Cortex of kidney (tissue), 1 donor: Measurements from ENCODE around the gene PIP4K2C.
"Not testable (repeated sequence)": the region's sequence is repeated elsewhere in the genome, so short reads cannot be mapped to it uniquely, and the experiment has no call there.

ENCODE experiments used
- DNase-seq: peaks from one replicate; lab custom pipeline; 2025; lab: John Stamatoyannopoulos, UW

The PIP4K2C gene

DNA sequence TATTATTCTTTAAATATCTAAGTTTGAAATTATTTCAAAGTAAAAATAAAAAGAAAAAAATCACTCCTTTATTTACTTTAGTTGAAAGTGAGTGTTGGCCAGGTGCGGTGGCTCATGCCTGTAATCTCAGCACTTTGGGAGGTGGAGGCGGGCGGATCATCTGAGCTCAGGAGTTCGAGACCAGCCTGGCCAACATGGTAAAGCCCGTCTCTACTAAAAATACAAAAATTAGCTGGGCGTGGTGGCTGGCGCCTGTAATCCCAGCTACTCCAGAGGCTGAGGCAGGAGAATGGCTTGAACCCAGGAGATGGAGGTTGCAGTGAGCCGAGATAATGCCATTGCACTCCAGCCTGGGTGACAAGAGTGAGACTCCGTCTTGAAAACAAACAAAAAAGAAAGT, 45.7 kb downstream of the PIP4K2C start:
- DNase-seq: not testable (repeated sequence)

DNA sequence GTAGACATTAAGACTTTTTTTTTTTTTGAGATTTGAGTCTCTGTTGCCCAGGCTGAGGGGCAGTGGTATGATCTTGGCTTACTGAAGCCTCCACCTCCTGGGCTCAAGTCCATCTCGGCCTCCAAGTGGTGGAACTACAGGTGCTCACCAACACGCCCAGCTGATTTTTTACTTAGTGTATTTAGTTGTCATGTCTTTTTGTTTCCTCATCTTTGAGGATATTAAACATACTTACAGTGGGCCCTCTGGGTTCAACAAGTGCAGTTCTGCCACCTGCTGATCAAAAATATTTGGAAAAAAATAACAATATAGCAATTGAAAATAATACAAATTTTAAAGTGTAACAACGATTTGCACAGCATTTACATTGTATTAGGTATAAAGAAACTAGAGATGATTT, 46.4 kb downstream of the PIP4K2C start:
- no peak for DNase-seq

DNA sequence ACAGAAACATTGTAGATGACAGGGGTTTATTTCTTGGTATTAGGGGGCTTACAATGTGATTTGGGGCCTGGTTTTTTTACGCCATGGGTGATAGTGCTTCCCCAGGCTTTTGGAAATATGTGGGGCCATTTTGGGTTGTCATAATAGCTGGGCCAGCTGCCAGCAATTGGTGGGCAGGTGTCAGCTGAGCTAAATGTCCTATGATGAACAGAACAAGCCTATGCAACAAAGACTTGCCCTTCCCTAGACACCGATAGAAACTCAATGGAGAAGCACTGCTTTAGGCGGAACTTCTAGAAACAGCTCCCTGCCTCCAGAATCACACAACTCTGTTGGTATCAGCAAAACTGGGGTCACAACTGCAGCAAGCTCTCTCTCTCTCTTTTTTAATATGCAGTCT, 47.1 kb downstream of the PIP4K2C start:
- DNase-seq: no peak

DNA sequence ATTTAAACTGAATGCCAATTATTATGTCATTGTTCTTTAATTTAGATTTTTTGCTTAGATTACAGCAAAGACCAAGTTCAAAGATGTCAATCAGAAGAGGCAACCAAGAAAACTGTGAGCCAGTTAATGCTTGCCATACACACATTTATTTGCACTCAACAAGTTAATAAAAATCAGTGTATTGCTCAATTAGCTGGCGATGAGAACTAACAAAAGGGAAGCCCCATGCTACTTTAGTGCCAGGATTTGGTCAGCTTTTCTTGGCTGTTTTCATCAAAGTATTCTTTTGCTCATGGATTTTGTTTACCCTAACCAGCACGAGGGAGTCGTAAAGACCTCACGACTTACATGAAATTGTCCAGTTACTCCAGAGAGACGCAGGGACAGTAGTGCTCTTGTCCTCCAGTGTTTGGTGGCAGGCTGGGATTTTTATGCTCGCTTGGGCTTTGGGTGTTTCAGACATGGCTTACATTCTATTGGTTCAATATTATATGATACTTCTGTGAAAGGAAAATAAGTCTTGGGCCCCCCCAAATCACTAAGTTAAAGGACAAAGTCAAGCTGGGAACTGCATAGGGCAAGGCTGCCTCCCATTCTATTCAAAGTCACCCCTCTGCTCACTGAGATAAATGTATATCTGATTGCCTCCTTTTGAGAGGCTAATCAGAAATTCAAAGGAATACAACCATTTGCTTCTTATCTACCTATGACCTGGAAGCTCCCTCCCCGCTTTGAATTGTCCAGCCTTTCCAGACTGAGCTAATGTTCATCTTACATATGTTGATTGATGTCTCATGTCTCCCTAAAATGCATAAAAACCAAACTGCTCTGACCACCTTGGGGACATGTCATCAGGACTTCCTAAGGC, 49.4 kb downstream of the PIP4K2C start:
- no peak for DNase-seq

DNA sequence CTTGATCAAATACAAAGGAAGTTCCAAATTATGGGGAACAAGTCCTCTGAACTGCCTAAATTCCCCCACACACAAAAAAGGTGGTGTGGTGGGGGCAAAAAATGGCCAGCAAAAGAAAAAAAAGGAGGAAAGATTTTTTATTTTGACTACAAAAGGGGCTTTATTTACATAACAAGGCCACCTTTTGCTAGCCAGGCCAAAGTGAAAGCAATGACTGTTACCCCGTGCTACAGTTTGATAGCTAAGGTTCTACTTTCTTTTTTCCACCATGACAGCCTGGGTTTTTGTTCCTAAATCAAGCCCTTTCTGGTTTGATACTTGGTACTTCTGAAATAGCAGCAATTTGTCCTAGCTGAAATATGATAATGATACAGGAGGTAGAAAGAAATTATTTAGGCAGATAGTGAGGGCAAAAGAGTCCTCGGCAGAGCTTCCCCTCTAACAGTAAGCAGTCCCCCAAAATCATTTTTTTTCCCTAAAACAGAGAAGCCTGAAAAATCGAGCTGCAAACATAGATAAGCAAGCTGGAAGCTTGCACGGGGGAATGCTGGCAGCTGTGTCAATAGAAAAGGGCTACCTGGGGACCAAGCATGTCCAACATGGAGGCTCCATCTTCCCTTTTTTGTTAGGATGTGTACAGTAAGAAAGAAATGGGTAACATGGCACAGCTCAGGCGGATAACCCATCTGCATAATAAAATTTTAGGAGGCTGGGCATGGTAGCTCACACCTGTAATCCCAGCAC, 50.9 kb downstream of the PIP4K2C start:
- DNase-seq: no peak

DNA sequence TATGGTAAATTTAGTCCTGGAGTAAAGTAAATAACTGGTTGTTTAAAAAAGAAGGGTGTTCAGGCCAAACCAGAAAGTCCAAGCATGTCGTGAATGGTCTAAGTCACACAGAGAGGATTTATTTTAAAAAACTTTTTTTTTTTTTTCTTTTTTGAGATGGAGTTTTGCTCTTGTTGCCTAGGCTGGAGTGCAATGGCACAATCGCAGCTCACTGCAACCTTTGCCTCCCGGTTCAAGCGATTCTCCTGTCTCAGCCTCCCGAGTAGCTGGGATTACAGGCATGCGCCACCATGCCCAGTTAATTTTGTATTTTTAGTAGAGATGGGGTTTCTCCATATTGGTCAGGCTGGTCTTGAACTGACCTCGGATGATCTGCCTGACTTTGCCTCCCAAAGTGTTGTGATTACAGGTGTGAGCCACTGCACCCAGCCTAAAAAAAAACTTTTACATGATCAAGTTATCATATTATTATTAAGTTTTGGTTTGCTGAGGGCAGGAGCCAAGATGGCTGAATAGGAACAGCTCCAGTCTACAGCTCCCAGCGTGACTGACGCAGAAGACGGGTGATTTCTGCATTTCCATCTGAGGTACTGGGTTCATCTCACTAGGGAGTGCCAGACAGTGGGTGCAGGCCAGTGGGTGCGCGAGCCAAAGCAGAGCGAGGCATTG, 55.1 kb downstream of the PIP4K2C start:
- not testable (repeated sequence) for DNase-seq

DNA sequence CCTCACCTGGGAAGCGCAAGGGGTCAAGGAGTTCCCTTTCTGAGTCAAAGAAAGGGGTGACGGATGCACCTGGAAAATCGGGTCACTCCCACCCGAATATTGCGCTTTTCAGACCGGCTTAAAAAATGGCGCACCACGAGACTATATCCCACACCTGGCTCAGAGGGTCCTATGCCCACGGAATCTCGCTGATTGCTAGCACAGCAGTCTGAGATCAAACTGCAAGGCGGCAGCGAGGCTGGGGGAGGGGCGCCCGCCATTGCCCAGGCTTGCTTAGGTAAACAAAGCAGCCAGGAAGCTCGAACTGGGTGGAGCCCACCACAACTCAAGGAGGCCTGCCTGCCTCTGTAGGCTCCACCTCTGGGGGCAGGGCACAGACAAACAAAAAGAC, 55.7 kb downstream of the PIP4K2C start:
- not testable (repeated sequence) for DNase-seq
